Rectal smooth muscle tissue (tissue), 1 donor: Measurements from ENCODE around the gene SLC4A8.
"Not testable (repeated sequence)": the region's sequence is repeated elsewhere in the genome, so short reads cannot be mapped to it uniquely, and the experiment has no call there.

Experiments
- H3K27ac ChIP-seq: one replicate; pipeline ENCODE4 v1.7.0; 2013; ENCODE audit warnings: low read depth, low read length, inconsistent platforms
- H3K27me3 ChIP-seq: one replicate; pipeline ENCODE4 v1.7.0; 2013; ENCODE audit warnings: low read length; ENCODE audit not compliant: control insufficient read depth, insufficient read depth
- H3K36me3 ChIP-seq: one replicate; pipeline ENCODE4 v1.7.0; 2013; ENCODE audit warnings: low read length; ENCODE audit not compliant: control insufficient read depth, insufficient read depth
- H3K4me1 ChIP-seq: one replicate; pipeline ENCODE4 v1.7.0; 2013; ENCODE audit warnings: low read length; ENCODE audit not compliant: control insufficient read depth, insufficient read depth
- H3K4me3 ChIP-seq: one replicate; pipeline ENCODE4 v1.7.0; 2013; ENCODE audit warnings: low read length
- H3K9ac ChIP-seq: one replicate; pipeline ENCODE4 v1.7.0; 2013; ENCODE audit warnings: low read length

The SLC4A8 gene

GRCh38 chr12:51443573-51443972, 18.9 kb downstream of the SLC4A8 start:
- Histone ChIP-seq H3K9ac (no peak overlapping the region), H3K4me1 (no peaks in the 10 kb centered on the region), H3K27me3 (no peaks in the 10 kb centered on the region), H3K27ac (no peak overlapping the region), H3K4me3 (no peak overlapping the region), H3K36me3 (no peaks in the 10 kb centered on the region)

- H3K27ac ChIP-seq, result no peak overlapping the region
- no peak overlapping the region for H3K4me3 ChIP-seq
- no peak overlapping the region for H3K9ac ChIP-seq
- H3K4me1 ChIP-seq, result no peaks in the 10 kb centered on the region
- no peaks in the 10 kb centered on the region for H3K36me3 ChIP-seq
- H3K27me3 ChIP-seq, result no peaks in the 10 kb centered on the region
These were observed 24.1 kb downstream of the SLC4A8 start for GRCh38 chr12:51448618-51449256.

GRCh38 chr12:51449580-51450246, 25.1 kb downstream of the SLC4A8 start:
- no peak overlapping the region for H3K9ac ChIP-seq
- no peaks in the 10 kb centered on the region for H3K27me3 ChIP-seq
- H3K27ac ChIP-seq, result no peak overlapping the region
- no peaks in the 10 kb centered on the region for H3K36me3 ChIP-seq
- no peak overlapping the region for H3K4me3 ChIP-seq
- no peaks in the 10 kb centered on the region for H3K4me1 ChIP-seq

- Histone ChIP-seq H3K4me3 (no peak overlapping the region), H3K4me1 (no peaks in the 10 kb centered on the region), H3K27me3 (no peaks in the 10 kb centered on the region), H3K9ac (no peak overlapping the region), H3K36me3 (no peaks in the 10 kb centered on the region), H3K27ac (no peak overlapping the region)
These were observed 25.7 kb downstream of the SLC4A8 start for GRCh38 chr12:51450333-51450732.

- no peak overlapping the region for H3K27ac ChIP-seq
- no peak overlapping the region for H3K9ac ChIP-seq
- no peaks in the 10 kb centered on the region for H3K4me1 ChIP-seq
- no peak overlapping the region for H3K4me3 ChIP-seq
- H3K36me3 ChIP-seq, result no peaks in the 10 kb centered on the region
- no peaks in the 10 kb centered on the region for H3K27me3 ChIP-seq
These were observed 26.2 kb downstream of the SLC4A8 start for GRCh38 chr12:51450806-51451205.

GRCh38 chr12:51454016-51454415, 29.4 kb downstream of the SLC4A8 start:
- not testable (repeated sequence) for H3K4me3 ChIP-seq, H3K9ac ChIP-seq, H3K36me3 ChIP-seq, H3K27ac ChIP-seq, H3K27me3 ChIP-seq, H3K4me1 ChIP-seq

GRCh38 chr12:51455050-51455449, 30.4 kb downstream of the SLC4A8 start:
- not testable (repeated sequence) for H3K27me3 ChIP-seq, H3K9ac ChIP-seq, H3K27ac ChIP-seq, H3K4me3 ChIP-seq, H3K36me3 ChIP-seq, H3K4me1 ChIP-seq

- no peaks in the 10 kb centered on the region for H3K4me1 ChIP-seq
- no peaks in the 10 kb centered on the region for H3K27me3 ChIP-seq
- H3K4me3 ChIP-seq, result no peak overlapping the region
- H3K36me3 ChIP-seq, result no peaks in the 10 kb centered on the region
- no peak overlapping the region for H3K27ac ChIP-seq
- no peak overlapping the region for H3K9ac ChIP-seq
These were observed 34.0 kb downstream of the SLC4A8 start for GRCh38 chr12:51458635-51459034.

- H3K36me3 ChIP-seq, result no peaks in the 10 kb centered on the region
- no peak overlapping the region for H3K4me3 ChIP-seq
- H3K9ac ChIP-seq, result no peak overlapping the region
- no peaks in the 10 kb centered on the region for H3K27me3 ChIP-seq
- no peaks in the 10 kb centered on the region for H3K4me1 ChIP-seq
- no peak overlapping the region for H3K27ac ChIP-seq
These were observed 35.9 kb downstream of the SLC4A8 start for GRCh38 chr12:51460519-51460918.

- Histone ChIP-seq H3K27me3 (no peaks in the 10 kb centered on the region), H3K4me1 (no peaks in the 10 kb centered on the region), H3K4me3 (no peak overlapping the region), H3K9ac (no peak overlapping the region), H3K27ac (no peak overlapping the region), H3K36me3 (no peaks in the 10 kb centered on the region)
These were observed 40.9 kb downstream of the SLC4A8 start for GRCh38 chr12:51465491-51465890.

GRCh38 chr12:51470116-51470515, 45.5 kb downstream of the SLC4A8 start:
- no peak overlapping the region for H3K27ac ChIP-seq
- no peak overlapping the region for H3K4me3 ChIP-seq
- H3K36me3 ChIP-seq, result no peaks in the 10 kb centered on the region
- H3K4me1 ChIP-seq, result no peaks in the 10 kb centered on the region
- no peaks in the 10 kb centered on the region for H3K27me3 ChIP-seq
- H3K9ac ChIP-seq, result no peak overlapping the region

GRCh38 chr12:51471111-51471864, 46.7 kb downstream of the SLC4A8 start:
- H3K27ac ChIP-seq, result no peak overlapping the region
- H3K36me3 ChIP-seq, result no peaks in the 10 kb centered on the region
- H3K4me1 ChIP-seq, result no peaks in the 10 kb centered on the region
- H3K4me3 ChIP-seq, result no peak overlapping the region
- no peak overlapping the region for H3K9ac ChIP-seq
- no peaks in the 10 kb centered on the region for H3K27me3 ChIP-seq
